ENCODE results near the gene EFCAB12.

The EFCAB12 gene

GRCh38 chr3:129445471-129445870, 17.0 kb upstream of the EFCAB12 start:
- FAIRE-seq (no peak), DNase-seq (ENCODE audit: insufficient read length, low spot score) (no peak)
- TF ChIP-seq CTCF (IDR thresholded peaks at IDR 0.05; ENCODE audit: insufficient read depth, missing control alignments) = no peak

GRCh38 chr3:129442947-129443346, 14.5 kb upstream of the EFCAB12 start:
- FAIRE-seq = no peak
- no peak for TF ChIP-seq CTCF (IDR thresholded peaks at IDR 0.05; ENCODE audit: insufficient read depth, missing control alignments)

GRCh38 chr3:129442486-129442885, 14.1 kb upstream of the EFCAB12 start:
- no peak for TF ChIP-seq CTCF (IDR thresholded peaks at IDR 0.05; ENCODE audit: insufficient read depth, missing control alignments)
- DNase-seq (ENCODE audit: insufficient read length, low spot score) = no peak
- FAIRE-seq = no peak

More at GRCh38 chr3:129442947-129443346, 14.5 kb upstream of the EFCAB12 start:
- DNase-seq (ENCODE audit: insufficient read length, low spot score) = no peak

- no peak for FAIRE-seq
- no peak for TF ChIP-seq CTCF (IDR thresholded peaks at IDR 0.05; ENCODE audit: insufficient read depth, missing control alignments)
- DNase-seq (ENCODE audit: insufficient read length, low spot score) = no peak
These were observed 13.3 kb upstream of the EFCAB12 start for GRCh38 chr3:129441782-129442181.

- no peak for FAIRE-seq
These were observed 12.8 kb upstream of the EFCAB12 start for GRCh38 chr3:129441215-129441614.

GRCh38 chr3:129440618-129441190, 12.3 kb upstream of the EFCAB12 start:
- FAIRE-seq (no peak), DNase-seq (ENCODE audit: insufficient read length, low spot score) (no peak)
- TF ChIP-seq CTCF (IDR thresholded peaks at IDR 0.05; ENCODE audit: insufficient read depth, missing control alignments) = no peak

More at GRCh38 chr3:129441215-129441614, 12.8 kb upstream of the EFCAB12 start:
- no peak for DNase-seq (ENCODE audit: insufficient read length, low spot score)
- TF ChIP-seq CTCF (IDR thresholded peaks at IDR 0.05; ENCODE audit: insufficient read depth, missing control alignments) = no peak

- no peak for TF ChIP-seq CTCF (IDR thresholded peaks at IDR 0.05; ENCODE audit: insufficient read depth, missing control alignments)
- peak; percentile 68 for FAIRE-seq
- DNase-seq (ENCODE audit: insufficient read length, low spot score) = peak; percentile 85
These were observed 11.6 kb upstream of the EFCAB12 start, which contains the start of the genes IFT122 and MBD4 for GRCh38 chr3:129439817-129440617. IFT122 (plus strand) TSS chr3:129440224; CDS start chr3:129440331, 107 bp downstream. MBD4 (minus strand) TSS chr3:129439948; CDS start chr3:129439833, 115 bp downstream.

Data from D721Med (cell line).